NB4 (cell line): ENCODE results near the gene STARD10.
"Not testable (repeated sequence)": the region's sequence is repeated elsewhere in the genome, so short reads cannot be mapped to it uniquely, and the experiment has no call there.

Experiments
- DNase-seq: peaks from one replicate; pipeline ENCODE4 v3.0.0; 2010; ENCODE audit warnings: low read depth
- H3K4me3 ChIP-seq: one replicate; pipeline ENCODE4 v1.5.1; 2011; ENCODE audit warnings: mild to moderate bottlenecking, low read depth, low read length, moderate library complexity
- MYC ChIP-seq: IDR thresholded peaks from 2 replicates; pipeline ENCODE4 v1.6.1; 2011; ENCODE audit warnings: low read depth, low read length
- POLR2A ChIP-seq: IDR thresholded peaks from 2 replicates; pipeline ENCODE4 v1.6.1; 2011; ENCODE audit warnings: mild to moderate bottlenecking; ENCODE audit not compliant: insufficient read length; ENCODE audit errors: extremely low read depth
- TF ChIP-seq, protein P1 (sequence below): IDR thresholded peaks from one replicate; pipeline ENCODE4 v1.5.1; 2012; ENCODE audit warnings: low read depth, low read length
- TF ChIP-seq, protein P2 (sequence below): IDR thresholded peaks from 2 replicates; pipeline ENCODE4 v1.6.1; 2011; ENCODE audit warnings: low read depth, low read length

Gene STARD10

GRCh38 chr11:72812967-72813739 is 19.3 kb upstream of the STARD10 start:
- H3K4me3 ChIP-seq: peak overlapping the region; percentile 66
- DNase-seq: peak; percentile 96
- TF ChIP-seq, protein P1, sequence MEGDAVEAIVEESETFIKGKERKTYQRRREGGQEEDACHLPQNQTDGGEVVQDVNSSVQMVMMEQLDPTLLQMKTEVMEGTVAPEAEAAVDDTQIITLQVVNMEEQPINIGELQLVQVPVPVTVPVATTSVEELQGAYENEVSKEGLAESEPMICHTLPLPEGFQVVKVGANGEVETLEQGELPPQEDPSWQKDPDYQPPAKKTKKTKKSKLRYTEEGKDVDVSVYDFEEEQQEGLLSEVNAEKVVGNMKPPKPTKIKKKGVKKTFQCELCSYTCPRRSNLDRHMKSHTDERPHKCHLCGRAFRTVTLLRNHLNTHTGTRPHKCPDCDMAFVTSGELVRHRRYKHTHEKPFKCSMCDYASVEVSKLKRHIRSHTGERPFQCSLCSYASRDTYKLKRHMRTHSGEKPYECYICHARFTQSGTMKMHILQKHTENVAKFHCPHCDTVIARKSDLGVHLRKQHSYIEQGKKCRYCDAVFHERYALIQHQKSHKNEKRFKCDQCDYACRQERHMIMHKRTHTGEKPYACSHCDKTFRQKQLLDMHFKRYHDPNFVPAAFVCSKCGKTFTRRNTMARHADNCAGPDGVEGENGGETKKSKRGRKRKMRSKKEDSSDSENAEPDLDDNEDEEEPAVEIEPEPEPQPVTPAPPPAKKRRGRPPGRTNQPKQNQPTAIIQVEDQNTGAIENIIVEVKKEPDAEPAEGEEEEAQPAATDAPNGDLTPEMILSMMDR: peak; percentile 63
- TF ChIP-seq MYC: peak; percentile 87
- TF ChIP-seq, protein P2, sequence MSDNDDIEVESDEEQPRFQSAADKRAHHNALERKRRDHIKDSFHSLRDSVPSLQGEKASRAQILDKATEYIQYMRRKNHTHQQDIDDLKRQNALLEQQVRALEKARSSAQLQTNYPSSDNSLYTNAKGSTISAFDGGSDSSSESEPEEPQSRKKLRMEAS: peak; percentile 83
- no peak for TF ChIP-seq POLR2A

- no peak for DNase-seq
- peak overlapping the region; percentile 66 for H3K4me3 ChIP-seq
- TF ChIP-seq MYC: no peak
- TF ChIP-seq, protein P2: no peak
- TF ChIP-seq, protein P1: no peak
- no peak for TF ChIP-seq POLR2A
Measured at GRCh38 chr11:72812604-72812966, 18.7 kb upstream of the STARD10 start.

- peak overlapping the region; percentile 66 for H3K4me3 ChIP-seq
- DNase-seq: peak; percentile 9
Measured at GRCh38 chr11:72811686-72812085, 17.8 kb upstream of the STARD10 start.

GRCh38 chr11:72808331-72808798 is 14.5 kb upstream of the STARD10 start:
- TF ChIP-seq, protein P1: no peak
- TF ChIP-seq, protein P2: no peak
- TF ChIP-seq POLR2A: no peak
- no peak for TF ChIP-seq MYC
- no peak for DNase-seq
- no peak overlapping the region for H3K4me3 ChIP-seq

DNA sequence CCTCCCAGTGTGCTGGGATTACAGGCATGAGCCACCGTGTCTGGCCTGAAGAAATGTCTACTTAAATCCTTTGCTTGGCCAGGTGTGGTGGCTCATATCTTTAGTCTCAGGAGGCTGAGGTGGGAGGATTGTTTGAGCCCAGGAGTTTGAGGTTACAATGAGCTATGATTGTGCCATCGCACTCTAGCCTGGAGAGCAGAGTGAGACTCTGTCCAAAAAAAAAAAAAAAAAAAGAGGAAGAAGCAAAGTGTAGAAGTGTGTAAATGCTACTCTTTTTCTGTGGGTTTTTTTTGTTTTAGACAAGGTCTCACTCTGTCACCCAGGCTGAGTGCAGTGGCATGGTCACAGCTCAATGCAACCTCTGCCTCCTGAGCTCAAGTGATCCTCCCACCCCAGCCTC is 13.9 kb upstream of the STARD10 start:
- peak; percentile 89 for DNase-seq

GRCh38 chr11:72807021-72807693 is 13.3 kb upstream of the STARD10 start:
- no peak overlapping the region for H3K4me3 ChIP-seq
- DNase-seq: peak; percentile 82
- TF ChIP-seq, protein P2: no peak
- no peak for TF ChIP-seq MYC
- TF ChIP-seq, protein P1: no peak
- TF ChIP-seq POLR2A: no peak

More for the DNA sequence above, 13.9 kb upstream of the STARD10 start:
- no peak overlapping the region for H3K4me3 ChIP-seq
- TF ChIP-seq POLR2A (no peak), MYC (no peak)
- TF ChIP-seq, protein P2: no peak
- TF ChIP-seq, protein P1: no peak

- H3K4me3 ChIP-seq, DNase-seq: not testable (repeated sequence)
Measured at GRCh38 chr11:72806378-72806777, 12.5 kb upstream of the STARD10 start.
